NCI-H2227 (cell line): ENCODE results near the gene WIPF2.

Experiments used
- DNase-seq: peaks from one replicate; lab custom pipeline; 2025; ENCODE audit not compliant: unreplicated experiment; lab: John Stamatoyannopoulos, UW

The WIPF2 gene

GRCh38 chr17:40247926-40248495, 28.9 kb downstream of the WIPF2 start:
- no peak for DNase-seq

- DNase-seq = no peak
Measured at GRCh38 chr17:40248507-40248906, 29.4 kb downstream of the WIPF2 start.

GRCh38 chr17:40251576-40251975, 32.5 kb downstream of the WIPF2 start:
- no peak for DNase-seq

GRCh38 chr17:40253565-40253964, 34.5 kb downstream of the WIPF2 start:
- no peak for DNase-seq

- no peak for DNase-seq
Measured at GRCh38 chr17:40259505-40259904, 40.4 kb downstream of the WIPF2 start.

GRCh38 chr17:40260528-40260927, 41.4 kb downstream of the WIPF2 start:
- DNase-seq = no peak

GRCh38 chr17:40264458-40265185, 45.5 kb downstream of the WIPF2 start:
- DNase-seq = no peak

- no peak for DNase-seq
Measured at GRCh38 chr17:40265337-40265736, 46.2 kb downstream of the WIPF2 start.

GRCh38 chr17:40266882-40267281, 47.8 kb downstream of the WIPF2 start:
- no peak for DNase-seq

GRCh38 chr17:40268141-40268712, 49.1 kb downstream of the WIPF2 start:
- no peak for DNase-seq

GRCh38 chr17:40278414-40278813, 59.3 kb downstream of the WIPF2 start:
- DNase-seq = no peak

- DNase-seq = no peak
Measured at GRCh38 chr17:40279402-40279801, 60.3 kb downstream of the WIPF2 start.

- no peak for DNase-seq
Measured at GRCh38 chr17:40281663-40282062, 62.6 kb downstream of the WIPF2 start.

- no peak for DNase-seq
Measured at GRCh38 chr17:40283662-40284061, 64.6 kb downstream of the WIPF2 start.

GRCh38 chr17:40284085-40284713, 65.1 kb downstream of the WIPF2 start:
- DNase-seq = no peak

- no peak for DNase-seq
Measured at GRCh38 chr17:40286473-40286872, 67.4 kb downstream of the WIPF2 start.

- DNase-seq = no peak
Measured at GRCh38 chr17:40287159-40287493, 68.0 kb downstream of the WIPF2 start.

GRCh38 chr17:40287494-40288369, 68.6 kb downstream of the WIPF2 start, which contains the start of gene CDC6:
CDC6 (plus strand) TSS chr17:40287879; CDS start chr17:40289421, 1,542 bp downstream.
- peak; percentile 99 for DNase-seq

GRCh38 chr17:40290629-40291280, 71.7 kb downstream of the WIPF2 start:
- peak; percentile 67 for DNase-seq

- no peak for DNase-seq
Measured at GRCh38 chr17:40291281-40291664, 72.2 kb downstream of the WIPF2 start.

- DNase-seq = no peak
Measured at GRCh38 chr17:40293363-40293762, 74.3 kb downstream of the WIPF2 start.
